HUDEP-2 (cell line): ENCODE data around the gene CDH12.
"Not testable (repeated sequence)": the region's sequence is repeated elsewhere in the genome, so short reads cannot be mapped to it uniquely, and the experiment has no call there.

Experiments used
- DNase-seq, 76 experiments: peaks; one replicate each; lab custom pipeline; 2025; ENCODE audit not compliant: unreplicated experiment in 76 of 76; lab: John Stamatoyannopoulos, UW

Gene CDH12

DNA sequence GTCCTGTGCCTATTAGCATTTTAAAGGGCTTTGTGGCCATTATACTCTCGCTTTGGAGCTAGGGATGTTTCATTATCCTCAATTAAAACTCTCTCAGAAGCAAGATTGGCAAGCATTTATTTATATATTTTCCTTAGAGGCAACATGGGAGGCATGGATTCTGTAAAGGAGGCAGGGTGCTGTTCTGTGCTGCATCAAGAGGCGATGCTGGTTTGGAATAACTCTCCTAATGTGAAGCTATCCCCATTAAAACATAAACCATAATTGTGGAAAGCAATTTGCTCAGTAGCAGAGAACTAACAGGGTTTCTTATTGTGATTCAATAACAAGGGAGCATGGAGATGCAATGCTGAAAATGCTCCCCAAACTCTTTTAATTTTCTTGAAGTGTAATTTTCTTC, 664.5 kb downstream of the CDH12 start:
- not testable (repeated sequence) for DNase-seq

DNA sequence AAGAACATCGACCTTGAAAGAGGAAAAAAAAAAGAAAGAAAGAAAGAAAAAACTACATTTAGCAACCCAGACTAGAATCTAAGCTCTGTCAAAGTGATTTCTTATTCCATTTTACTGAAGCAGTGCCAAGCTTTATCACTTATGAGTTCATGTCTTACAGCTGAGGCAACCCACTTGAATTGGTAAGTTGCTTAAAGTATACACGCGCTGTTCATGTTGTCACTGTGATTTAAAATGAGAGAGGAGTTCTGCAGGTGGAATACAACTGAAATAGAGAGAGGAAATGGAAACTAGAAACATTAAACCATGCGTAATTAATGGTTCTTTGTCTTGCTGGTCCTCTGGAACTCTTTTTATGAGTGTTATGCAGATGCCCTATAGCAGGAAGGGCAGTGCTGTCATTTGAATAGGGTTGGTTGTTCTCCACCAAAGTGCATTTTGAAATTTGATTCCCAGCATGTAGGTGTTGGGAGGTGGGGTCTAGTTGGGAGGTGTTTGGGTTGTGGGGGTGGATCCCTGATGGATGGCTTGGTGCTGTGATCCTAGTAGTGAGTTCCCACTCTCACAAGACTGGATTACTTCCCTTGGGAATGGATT, 665.4 kb downstream of the CDH12 start:
- not testable (repeated sequence) for DNase-seq

DNA sequence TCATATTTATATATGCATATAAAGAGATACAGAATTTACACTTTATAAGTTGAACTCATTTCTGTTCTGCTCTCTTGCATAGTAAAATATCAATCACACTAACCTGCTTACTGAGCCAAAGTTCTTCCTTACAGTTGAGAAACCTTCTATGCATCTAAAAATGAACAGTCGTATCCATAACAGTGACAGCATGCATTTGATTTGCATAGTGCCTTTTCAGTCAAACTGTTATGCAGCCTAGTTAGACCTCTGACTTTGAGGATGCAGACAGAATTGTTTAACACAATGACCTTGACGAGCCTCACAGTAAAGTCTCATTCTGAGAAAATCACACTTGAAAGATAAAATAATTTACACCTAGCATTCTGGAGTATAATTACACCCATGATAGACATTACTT, 683.9 kb downstream of the CDH12 start:
- not testable (repeated sequence) for DNase-seq

DNA sequence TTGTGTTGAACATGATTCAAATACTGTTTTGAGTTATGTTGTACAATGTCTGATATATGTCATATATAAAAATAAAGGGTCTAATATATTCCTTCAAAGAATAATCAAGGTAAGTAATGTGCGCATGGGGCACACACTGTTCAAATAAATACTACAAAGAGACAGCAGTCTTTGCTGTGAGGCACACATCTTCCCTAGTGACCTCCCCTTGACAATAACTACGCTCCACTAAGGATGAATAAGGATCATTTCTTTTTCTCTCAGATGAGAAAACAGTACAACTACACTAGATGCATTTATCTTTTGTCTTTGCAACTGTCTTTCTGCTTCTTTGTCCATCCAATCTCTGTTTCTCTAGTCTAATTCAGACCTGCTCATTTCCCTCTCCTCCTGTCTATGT, 684.4 kb downstream of the CDH12 start:
- DNase-seq = not testable (repeated sequence)

DNA sequence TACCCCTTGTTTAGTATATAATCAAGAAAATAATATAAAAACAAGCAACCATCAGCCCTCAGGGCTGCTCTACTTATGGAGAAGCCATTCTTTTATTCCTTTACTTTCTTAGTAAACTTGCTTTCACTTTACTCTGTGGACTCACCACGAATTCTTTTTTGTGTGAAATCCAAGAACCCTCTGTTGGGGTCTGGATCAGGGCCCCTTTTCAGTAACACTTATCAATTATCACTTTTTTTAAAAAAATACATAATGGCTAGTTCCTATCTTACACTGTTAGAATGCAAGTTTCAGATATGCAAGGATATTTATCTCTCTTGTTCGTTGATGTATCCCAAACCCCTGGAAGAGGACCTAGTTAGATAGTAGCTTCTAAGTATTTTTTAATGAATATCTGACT, 687.2 kb downstream of the CDH12 start:
- not testable (repeated sequence) for DNase-seq

DNA sequence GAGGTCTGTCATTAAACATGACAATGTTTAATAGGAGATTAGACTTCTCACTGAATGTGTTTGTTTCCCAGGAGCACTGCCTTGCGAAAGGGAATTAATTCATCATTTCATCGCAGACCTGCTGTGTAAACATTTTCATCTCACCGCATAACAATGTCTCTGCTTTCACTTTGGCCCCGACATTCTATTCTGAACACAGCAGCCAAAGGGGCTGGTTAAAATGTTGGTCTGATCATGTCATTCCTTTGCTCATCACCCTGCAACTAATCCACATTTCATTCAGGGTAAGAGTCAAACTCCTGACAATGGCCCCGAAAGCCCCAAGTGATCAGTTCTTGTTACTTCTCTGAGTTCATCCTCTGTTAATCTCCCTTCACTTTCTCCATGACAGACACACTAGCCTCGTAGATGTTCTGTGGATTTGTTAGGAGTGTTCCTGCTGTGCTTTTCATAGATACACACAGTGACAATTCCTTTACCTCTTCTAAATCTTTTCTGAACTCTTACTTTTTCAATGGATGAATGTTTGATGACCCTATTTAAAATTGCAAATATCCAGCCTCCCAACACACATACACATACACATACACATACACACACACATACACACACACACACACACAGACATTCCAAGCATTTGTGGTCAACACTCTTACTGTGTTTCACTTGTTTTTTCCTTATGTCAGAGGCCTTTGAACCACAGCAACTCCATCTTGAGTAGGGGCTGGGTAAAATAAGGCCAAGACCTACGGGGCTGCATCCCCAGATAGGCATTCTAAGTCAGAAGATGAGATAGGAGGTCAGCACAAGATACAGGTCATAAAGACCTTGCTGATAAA, 688.0 kb downstream of the CDH12 start:
- not testable (repeated sequence) for DNase-seq

DNA sequence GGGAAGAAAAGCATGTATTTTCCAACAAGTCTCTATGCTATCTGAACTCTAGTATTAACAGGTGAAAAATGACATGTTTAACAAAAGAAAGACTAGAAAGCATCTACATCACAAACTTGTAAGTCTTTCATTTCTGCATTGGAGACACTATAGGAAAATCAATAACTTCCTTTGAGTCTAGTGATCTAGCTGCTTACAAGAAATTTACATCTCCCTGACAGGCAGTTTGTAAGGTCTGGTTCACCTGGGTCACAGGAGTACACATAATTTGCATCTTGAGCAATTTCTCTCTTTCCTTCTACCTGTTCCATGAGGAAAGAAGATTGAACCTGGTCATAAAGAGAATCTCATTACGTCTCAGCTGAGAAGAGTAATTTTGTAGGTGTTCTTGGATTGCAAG, 696.2 kb downstream of the CDH12 start:
- not testable (repeated sequence) for DNase-seq

DNA sequence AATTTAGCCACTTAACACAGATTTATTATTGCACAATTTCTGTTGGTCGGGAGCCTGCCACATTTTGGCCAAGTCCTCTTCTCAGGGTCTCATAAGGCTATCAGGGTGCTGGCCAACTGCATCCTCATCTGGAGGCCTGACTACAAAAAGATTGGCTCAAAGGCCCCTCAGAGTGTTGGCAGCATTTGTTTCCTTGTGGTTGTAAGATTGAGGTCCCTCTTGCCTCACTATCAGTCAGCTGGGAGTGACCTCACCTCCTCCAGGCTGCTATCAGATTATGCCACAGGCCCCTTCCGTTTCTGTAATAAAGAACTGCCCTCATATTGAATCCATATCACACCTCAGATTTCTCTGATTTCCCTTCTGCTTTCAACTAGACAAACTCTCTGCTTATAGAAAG, 698.4 kb downstream of the CDH12 start:
- peak in 4 of 76 experiments; percentile 0 to 35 (median 10) for DNase-seq

DNA sequence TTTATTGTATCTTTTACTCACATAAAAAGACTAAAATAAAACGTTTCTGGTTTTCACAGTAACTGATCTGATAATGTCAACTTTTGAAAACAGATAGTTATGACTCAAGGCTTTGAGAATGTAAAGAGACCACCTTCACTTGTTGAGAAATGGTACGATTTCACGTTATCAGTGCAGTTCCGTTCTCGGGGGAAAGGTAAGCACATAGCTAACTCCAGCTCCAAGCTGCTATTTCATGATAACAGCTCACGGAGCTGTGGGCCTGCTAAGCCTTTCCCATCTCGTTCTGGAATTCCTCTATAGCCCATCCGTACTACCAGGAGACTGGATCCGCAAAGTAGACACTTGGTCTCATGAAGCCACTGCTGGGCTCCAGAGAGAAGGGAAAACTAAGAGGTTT, 701.3 kb downstream of the CDH12 start:
- DNase-seq = not testable (repeated sequence)

DNA sequence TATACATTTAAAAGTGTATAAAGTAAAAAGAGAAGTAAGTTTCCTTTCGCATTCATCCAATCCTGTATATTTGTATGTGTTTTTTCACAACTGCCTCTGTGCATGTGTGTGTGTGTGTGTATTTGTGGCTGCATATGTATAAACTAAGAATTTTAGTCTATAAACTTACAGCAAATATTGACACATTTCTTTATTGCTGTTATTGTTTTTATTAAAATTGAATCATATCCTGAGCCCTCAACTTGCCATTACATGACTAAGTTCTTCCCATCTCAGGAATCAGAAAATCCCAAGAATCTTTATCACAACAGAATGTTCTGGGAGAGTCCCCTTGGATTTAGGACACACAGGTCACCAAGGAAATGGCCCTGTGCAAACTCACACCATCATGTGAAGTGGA, 712.7 kb downstream of the CDH12 start:
- not testable (repeated sequence) for DNase-seq

DNA sequence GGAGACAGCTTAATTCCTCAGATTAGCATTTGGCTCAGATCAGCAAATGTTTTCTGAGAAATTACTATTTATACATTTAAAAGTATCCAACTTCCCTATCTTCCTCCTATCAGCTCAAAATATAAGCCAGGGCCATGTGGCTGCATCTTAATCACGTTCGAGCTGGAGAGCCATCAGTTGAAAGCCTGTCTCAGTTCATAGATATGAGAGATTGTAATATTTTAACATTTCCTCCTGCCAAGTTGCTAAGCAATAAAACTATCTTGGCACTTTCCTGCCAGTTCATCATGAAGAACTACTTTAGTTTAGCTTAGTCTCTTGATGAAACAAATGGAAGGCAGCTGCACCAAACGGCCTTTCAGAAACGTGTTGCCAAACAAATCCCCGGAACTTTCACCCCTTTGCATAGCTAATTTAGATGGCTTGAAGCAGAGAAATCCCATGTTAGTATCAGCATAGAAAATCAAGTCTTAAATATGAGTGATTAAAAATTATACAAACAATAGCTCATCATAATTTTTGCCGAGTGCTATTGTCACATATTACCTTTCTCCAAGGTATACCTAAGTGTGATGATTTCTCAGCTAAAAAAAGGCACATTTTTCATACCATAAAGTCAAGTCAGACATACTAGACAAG, 713.4 kb downstream of the CDH12 start:
- DNase-seq = not testable (repeated sequence)

DNA sequence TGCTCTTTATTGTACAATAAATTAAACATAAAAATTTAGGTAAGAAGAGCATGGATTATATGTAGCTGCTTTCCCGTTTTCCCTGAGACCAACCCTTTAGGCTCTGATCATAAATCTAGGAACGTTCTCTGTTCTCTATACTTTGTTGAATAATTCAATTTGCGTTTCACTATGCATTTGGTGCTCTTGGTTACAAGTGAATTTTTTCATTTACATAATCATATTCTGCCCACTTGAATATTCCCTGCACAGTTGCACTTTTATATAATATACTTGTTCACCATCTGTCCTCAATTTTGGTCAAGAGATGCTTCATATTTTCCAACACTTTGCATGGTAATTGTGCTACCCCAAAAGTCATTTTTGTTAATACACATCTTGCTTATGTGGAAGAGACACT, 741.8 kb downstream of the CDH12 start:
- DNase-seq = no peak

DNA sequence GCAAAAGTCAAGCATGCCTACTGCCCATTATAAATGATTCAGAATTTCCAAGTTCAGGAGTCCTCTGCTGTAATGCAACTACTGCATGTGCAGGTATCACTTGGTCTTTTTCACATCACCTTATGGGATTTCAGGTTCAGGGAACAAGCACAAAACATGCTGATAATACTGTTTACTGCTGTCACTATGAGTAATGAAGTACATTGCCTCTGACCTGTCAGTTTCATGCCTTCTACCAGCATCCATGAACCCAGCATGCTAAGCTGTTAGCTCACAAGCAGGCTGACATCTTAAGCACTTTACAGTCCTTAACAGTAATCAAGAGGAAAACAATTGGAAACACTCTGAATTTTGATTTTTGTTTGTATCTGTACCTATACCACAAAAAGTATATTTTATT, 743.8 kb downstream of the CDH12 start:
- DNase-seq = no peak

DNA sequence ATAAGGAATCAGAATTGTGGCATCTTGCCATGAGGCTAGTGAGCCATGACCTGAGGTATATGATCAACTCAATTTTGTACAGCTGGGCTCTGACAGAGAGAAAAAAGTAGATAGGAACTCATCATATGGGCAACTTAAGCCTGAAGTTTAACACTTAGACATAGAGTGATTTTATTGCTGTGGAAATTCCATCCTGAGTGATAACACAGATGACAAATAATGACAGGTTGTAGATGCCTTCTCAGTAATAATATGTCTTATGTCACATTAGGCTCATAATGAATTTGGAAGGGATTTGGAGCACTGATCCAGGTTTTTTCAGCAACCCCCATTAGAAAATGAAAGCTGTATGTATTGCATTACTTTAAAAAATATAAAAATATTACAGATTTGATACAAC, 744.6 kb downstream of the CDH12 start:
- no peak for DNase-seq

DNA sequence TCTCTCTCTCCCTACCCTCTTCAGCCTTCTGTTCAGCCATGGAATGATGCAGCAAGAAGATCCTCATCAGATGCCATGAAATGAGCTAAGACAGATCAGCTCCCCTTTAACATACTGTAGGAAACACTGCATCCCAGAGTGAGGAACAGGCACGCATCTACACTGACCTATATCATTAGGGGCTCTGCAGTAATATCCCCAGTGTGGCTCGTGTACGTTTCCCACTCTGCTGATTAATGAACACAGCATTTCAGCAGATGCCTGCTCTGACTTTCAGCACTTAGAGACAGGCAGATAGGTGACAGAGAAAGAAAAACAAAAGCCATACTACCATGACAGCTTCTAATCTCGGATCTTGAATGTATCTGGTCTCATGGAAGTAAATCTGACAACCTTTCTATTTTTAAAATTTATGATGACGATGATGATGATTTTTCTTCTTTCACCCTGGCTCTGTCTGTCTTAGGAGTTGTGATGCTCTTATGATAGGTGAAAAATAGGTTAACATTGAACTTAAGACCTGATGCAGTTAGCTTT, 750.3 kb downstream of the CDH12 start:
- no peak for DNase-seq

DNA sequence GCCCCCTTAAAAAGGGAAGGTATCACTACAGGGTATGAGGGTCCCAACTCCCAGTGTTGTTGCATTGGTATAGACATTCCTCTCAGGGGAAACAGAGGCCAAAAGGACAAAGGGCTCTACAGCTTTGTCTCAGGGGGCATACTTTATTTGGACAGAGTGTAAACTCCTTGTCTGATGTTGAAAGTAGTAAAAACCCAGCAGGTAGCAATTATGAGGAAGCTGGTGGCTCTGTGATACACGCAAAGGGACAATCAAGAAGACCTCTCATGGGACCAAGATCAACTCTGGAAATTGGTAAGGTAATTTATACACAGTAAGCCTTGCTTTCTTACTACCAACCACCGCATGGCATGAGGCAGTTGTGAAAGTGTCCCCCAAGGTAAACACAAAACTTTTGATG, 764.6 kb downstream of the CDH12 start:
- no peak for DNase-seq

DNA sequence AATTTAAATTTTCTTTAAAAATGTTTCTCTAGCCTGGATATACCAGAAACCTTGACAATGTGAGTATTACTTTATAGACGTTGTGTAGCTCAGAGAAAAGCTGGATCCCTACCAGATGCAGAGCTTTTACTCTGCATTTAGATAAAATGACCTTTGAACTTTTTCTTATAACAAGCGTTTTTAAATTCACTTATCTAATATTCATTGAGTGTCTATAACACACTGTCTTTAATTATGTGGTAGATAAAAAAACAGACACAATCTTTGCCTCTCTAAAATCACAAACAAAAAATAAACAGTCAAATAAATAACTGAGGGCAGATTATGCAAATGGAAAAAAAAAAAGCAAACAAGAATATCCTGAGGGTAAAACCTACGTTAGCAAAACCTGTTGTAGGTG, 773.6 kb downstream of the CDH12 start:
- DNase-seq = no peak

DNA sequence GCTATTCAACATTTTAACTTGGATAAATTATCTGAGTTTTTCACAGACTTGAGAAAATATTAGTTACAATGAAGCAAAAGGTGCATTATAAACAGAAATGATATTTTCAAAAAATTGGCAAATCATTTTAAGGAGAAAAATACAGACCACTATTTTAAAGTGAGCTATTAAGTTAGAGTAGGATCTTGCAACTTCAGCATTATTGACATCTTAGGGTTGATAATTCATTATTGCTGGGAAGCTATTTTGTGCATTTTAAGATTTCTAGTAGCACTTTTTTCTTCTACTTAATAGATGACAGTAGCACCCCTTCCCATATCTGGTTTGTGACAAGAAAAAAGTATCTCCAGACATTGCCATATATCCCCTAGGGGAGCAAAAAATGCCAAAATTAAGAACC, 774.1 kb downstream of the CDH12 start:
- no peak for DNase-seq

DNA sequence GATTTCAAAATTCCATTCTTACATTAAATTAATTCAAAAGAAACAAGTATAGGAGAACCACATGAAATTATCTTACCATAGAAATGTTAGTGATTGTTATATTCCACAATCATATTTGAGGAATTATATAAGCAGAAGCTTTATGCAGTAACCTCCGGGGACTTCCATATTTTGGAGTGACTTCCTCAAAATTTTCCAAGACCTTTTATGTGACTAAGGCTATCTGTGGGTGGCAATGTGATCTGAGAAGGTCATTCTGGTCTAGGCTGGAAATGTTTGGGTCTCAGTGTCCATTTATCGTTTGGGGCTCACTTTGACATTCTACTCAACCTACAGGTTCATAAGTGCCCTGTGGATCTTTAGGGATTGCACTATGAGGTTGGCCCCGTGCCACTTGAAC, 776.6 kb downstream of the CDH12 start:
- DNase-seq = no peak

DNA sequence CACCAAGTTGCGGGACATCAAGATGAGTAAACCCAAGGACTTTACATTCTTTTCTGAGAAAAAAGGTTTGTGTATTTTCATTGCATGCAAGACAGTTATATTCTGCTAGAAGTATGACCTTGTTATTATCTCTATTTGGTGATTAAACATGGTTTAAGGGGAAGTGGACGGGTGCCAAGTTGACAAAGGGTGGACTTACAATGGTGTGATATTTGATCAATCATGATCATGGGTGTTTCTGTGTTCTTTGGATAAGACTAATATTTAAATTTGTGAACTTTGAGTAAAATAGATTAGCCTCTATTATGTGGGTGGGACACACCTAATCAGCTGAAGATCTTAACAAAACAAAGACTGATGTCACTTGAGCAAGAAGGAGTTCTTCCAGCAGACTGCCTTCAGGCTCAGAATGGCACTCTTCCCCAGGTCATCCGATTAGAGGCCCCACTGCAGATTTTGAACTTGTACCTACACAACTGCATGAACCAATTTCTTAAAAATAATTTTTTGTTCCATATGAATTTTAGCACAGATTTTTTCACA, 782.9 kb downstream of the CDH12 start:
- peak in 8 of 76 experiments; percentile 29 to 71 (median 51) for DNase-seq

DNA sequence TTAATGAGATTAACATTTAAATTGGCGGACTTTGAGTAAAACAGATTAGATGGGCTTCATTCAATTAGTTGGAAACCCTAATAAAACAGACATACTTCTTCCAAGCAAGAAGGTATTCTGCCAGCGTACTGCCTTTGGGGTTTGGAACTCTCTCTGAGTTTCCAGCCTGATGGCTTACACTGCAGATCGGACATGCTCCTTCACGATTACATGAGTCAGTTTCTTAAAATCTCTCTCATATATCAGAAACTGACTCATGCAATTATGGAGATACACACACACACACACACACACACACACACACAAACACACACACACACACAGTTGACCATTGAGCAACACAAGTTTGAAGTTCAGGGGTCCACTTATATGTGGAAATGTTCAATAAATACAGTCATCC, 789.4 kb downstream of the CDH12 start:
- no peak for DNase-seq
